GM18867 (cell line): Measurements from ENCODE around the gene OIP5.
A peak's percentile ranks its signal among the peaks of the same experiment; 100 is the strongest.
"Not testable (repeated sequence)": the region's sequence is repeated elsewhere in the genome, so short reads cannot be mapped to it uniquely, and the experiment has no call there.

Experiments
- ATAC-seq: cut with Tn5 transposase; IDR thresholded peaks from one replicate; pipeline ENCODE4 v1.9.1; 2021; ENCODE audit warnings: mild to moderate bottlenecking, moderate library complexity; ENCODE audit not compliant: unreplicated experiment

Gene OIP5

DNA sequence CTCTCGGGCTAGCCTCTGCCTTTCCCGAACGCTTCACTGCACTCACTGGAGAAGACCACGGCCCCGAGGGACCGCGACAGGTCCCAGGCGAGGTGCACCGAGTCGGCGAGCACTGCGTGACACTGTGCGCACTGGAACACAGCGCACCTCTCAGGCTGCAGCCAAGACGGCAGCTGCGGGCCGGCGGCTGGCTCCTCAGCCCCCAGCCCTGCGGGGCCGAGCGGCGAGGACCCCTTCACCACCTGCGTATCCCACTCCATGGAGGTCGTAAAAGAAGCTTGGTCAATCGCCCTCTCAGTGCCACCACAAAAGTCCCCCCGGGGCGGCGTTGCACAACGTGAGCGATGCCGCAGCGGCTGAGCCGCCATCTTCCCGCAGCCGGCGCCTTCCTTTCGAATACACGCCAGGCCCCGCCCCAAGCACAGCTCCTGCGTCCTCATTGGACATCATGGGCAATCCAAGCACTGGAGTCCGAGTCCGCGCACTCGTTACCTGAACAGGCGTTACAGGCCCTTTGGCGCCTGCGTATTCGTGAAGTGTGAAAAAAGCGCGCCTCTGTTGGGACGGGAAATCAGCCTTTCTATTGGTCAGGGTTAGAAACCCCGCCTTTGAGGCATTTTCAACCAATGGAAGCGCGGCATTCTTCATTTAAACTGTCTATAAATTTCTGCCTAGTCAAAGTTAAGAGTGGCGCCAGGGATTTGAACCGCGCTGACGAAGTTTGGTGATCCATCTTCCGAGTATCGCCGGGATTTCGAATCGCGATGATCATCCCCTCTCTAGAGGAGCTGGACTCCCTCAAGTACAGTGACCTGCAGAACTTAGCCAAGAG is at the start of gene OIP5, which contains the start of gene NUSAP1:
TSS of gene OIP5 (minus strand) at position 398 of the 832 bp plus-strand sequence. CDS start at position 368, 30 bp downstream.
TSS of gene NUSAP1 (plus strand) at position 688 of the 832 bp plus-strand sequence. CDS start at position 765, 77 bp downstream.
- ATAC-seq = peak; percentile 89

- ATAC-seq = no peak
Observed at GRCh38 chr15:41377978-41378377, 45.6 kb upstream of the OIP5 start.

GRCh38 chr15:41367418-41367817 is 35.0 kb upstream of the OIP5 start:
- ATAC-seq = no peak

DNA sequence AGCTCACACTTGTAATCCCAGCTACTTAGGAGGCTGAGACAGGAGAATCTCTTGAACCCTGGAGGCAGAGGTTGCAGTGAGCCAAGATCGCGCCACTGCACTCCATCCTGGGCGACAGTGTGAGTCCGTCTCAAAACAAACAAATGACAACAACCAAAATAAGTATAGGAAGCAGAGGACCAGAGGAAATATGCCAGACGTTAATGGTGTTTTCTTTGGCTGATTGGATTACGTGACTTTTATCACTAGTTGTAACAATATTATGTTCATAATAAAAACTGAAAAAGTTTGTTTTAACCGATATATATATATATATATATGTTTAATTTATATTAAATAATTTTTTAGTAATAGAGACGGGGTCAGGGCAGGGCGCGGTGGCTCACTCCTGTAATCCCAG is 22.0 kb upstream of the OIP5 start:
- no peak for ATAC-seq

- no peak for ATAC-seq
Observed at GRCh38 chr15:41350057-41350717, 17.8 kb upstream of the OIP5 start.

- ATAC-seq = no peak
Observed at GRCh38 chr15:41347236-41347635, 14.8 kb upstream of the OIP5 start.

- ATAC-seq = no peak
Observed at GRCh38 chr15:41341519-41341918, 9.1 kb upstream of the OIP5 start.

- no peak for ATAC-seq
Observed at GRCh38 chr15:41340189-41340695, 7.9 kb upstream of the OIP5 start.

GRCh38 chr15:41337631-41338522 is 5.5 kb upstream of the OIP5 start:
- no peak for ATAC-seq

GRCh38 chr15:41337047-41337446 is 4.7 kb upstream of the OIP5 start:
- ATAC-seq = no peak

DNA sequence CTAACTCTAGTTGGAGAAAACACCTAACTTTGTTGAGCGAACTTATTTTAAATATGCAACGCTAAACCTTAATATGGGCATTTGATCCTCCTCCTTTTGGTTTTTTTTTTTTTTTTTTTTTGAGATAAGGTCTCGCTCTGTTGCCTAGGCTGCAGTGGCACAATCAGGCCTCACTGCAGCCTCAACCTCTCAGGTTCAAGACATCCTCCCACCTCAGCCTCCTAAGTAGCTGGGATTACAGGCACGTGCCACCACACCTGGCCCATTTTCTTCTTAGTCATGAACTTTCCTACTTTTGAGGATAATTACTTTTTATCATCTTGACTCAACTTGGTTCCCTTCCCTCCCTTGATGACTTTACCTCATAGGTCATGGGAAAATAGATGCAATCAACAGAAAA is 4.2 kb upstream of the OIP5 start:
- ATAC-seq = no peak

DNA sequence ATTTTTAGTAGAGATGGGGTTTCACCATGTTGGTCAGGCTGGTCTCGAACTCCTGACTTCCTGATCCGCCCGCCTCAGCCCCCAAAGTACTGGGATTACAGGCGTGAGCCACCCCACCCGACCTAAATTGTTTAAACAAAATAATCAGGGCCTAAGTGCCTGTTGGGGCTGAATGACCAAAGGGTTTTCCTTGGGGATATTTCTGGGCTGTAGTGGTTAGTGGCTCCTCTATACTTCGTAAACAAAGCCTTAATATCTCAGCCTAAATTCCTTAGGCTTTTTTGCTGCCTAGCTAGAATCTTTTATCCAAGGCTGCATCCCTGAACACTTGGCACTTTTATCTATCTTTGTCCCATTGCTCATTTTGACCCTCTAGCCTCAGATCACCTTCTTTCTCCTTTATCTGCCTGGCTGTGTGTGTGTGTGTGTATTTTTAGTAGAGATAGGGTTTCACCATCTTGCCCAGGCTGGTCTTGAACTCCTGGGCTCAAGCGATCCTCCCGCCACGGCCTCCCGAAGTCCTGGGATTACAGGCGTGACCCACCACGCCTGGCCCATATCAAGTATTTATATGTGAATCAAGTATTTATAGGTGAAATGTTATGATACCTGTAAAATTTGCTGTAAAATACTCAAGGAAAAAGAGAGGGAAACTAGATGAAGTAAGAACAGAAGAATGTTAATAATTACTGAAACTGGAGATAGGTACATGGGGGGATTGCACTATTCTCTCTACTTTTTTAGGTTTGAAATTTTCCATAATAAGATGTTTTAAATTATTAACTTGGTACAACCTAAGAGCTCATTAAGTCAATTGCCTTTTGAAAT is 2.1 kb upstream of the OIP5 start:
- no peak for ATAC-seq

DNA sequence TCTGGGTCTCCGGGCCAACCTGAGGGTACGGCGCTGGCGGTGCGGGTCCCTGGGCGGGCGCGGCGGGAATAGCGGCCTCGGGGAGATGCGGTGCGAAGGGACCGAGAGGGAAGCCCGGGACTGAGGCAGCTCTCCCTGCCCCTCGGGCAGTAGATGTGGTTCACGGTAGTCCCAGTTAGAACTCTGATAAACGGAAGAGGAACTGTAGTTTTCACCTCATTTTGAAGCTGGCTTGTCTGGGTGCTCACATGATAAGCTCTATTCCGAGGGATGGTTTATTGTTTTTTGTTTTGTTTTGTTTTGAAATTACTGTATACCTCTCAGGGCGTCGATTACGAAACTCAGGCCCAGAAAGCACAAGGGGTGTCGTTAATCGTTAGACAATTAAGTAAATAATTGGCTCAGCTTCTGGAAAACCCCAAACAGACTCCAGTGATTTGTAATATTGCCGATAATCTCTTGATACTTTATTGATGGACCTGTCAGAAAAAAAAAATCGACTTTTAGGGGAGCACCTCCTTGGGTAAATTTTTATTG is 703 bp upstream of the OIP5 start:
- ATAC-seq = peak; percentile 7

DNA sequence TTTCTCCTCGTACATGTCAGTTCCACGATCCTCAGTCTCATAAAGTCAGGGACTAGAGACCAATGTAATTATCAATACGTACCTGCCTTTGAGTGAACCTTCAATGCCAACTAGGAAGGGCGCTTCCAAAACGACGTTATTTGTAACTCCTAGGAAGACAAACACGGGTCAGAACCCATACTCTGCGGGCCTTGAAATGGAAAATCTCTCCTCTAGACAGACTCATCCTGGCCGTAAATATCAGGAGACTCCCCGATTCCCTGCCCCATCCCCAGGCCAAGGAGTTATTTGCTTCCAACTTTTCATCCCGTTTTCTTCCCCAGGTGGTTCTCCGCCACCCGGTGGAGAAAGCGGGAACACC is 578 bp downstream of the OIP5 start:
- no peak for ATAC-seq

- no peak for ATAC-seq
Observed at GRCh38 chr15:41331281-41331680, 1.1 kb downstream of the OIP5 start.

- no peak for ATAC-seq
Observed at GRCh38 chr15:41323611-41324010, 8.8 kb downstream of the OIP5 start.

DNA sequence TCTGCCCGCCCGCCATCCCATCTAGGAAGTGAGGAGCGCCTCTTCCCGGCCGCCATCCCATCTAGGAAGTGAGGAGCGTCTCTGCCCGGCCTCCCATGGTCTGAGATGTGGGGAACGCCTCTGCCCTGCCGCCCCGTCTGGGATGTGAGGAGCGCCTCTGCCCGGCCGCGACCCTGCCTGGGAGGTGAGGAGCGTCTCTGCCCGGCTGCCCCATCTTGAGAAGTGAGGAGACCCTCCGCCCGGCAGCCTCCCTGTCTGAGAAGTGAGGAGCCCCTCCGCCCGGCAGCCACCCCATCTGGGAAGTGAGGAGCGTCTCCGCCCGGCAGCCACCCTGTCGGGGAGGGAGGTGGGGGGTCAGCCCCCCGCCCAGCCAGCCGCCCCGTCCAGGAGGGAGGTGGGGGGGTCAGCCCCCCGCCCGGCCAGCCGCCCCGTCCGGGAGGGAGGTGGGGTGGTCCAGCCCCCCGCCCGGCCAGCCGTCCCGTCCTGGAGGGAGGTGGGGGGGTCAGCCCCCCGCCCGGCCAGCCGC is 11.5 kb downstream of the OIP5 start:
- ATAC-seq = not testable (repeated sequence)

GRCh38 chr15:41309226-41309905 is 23.0 kb downstream of the OIP5 start:
- no peak for ATAC-seq

- no peak for ATAC-seq
Observed at GRCh38 chr15:41307679-41308078, 24.7 kb downstream of the OIP5 start.
